Progenitor cell of endocrine pancreas (in vitro differentiated cells): Measurements from ENCODE around the gene SLC2A6. TPM values are rescaled to one million over a fixed set of nuclear protein-coding genes. Genes with fewer than 3 reads are reported as not detected.

Experiments used
- DNase-seq: peaks from one replicate; pipeline ENCODE4 v3.0.0; 2021; ENCODE audit warnings: low spot score; ENCODE audit not compliant: unreplicated experiment
- H3K27ac Mint-ChIP-seq: 2 replicates; pipeline ENCODE4 v1.8.0; 2021; ENCODE audit warnings: mild to moderate bottlenecking, moderate library complexity, mixed read lengths
- H3K27me3 Mint-ChIP-seq: 2 replicates; pipeline ENCODE4 v1.8.0; 2021; ENCODE audit warnings: mixed read lengths
- H3K36me3 Mint-ChIP-seq: 2 replicates; pipeline ENCODE4 v1.8.0; 2022; ENCODE audit warnings: mixed read lengths; ENCODE audit not compliant: insufficient read depth
- H3K4me1 Mint-ChIP-seq: 2 replicates; pipeline ENCODE4 v1.8.0; 2021; ENCODE audit warnings: low read depth, mixed read lengths
- H3K4me3 Mint-ChIP-seq: 2 replicates; pipeline ENCODE4 v1.8.0; 2021; ENCODE audit warnings: low read depth, mild to moderate bottlenecking, moderate library complexity, mixed read lengths
- H3K9me3 Mint-ChIP-seq: 2 replicates; pipeline ENCODE4 v1.8.0; 2021; ENCODE audit warnings: low read depth, mixed read lengths
- CTCF ChIP-seq: fragments of 200-600 bp; sonication (generic); IDR thresholded peaks from one replicate; pipeline ENCODE4 v1.5.0; 2021; ENCODE audit warnings: antibody characterized with exemption, mild to moderate bottlenecking; ENCODE audit not compliant: unreplicated experiment
- total RNA-seq: library from RNA; stranded (reverse); gene quantifications from 2 replicates; pipeline ENCODE4 v1.2.1, GENCODE V29; 2021

Gene SLC2A6
- total RNA-seq, 1 donor from 2014 or later: 4.7 TPM

GRCh38 chr9:133496861-133497842 lies 18.3 kb upstream of the SLC2A6 start:
- no peaks in the 10 kb centered on the region for H3K27me3 Mint-ChIP-seq
- TF ChIP-seq CTCF: no peak
- H3K4me3 Mint-ChIP-seq: no peak overlapping the region
- DNase-seq: no peak
- H3K27ac Mint-ChIP-seq: no peak overlapping the region
- H3K9me3 Mint-ChIP-seq: peaks cover 4% of the 10 kb centered on the region
- no peaks in the 10 kb centered on the region for H3K36me3 Mint-ChIP-seq
- no peaks in the 10 kb centered on the region for H3K4me1 Mint-ChIP-seq

- no peak for TF ChIP-seq CTCF
- Mint-ChIP-seq H3K4me1 (no peaks in the 10 kb centered on the region), H3K4me3 (no peak overlapping the region)
Measured at GRCh38 chr9:133495327-133496293, 16.7 kb upstream of the SLC2A6 start.

GRCh38 chr9:133494636-133495326 lies 15.9 kb upstream of the SLC2A6 start:
- Mint-ChIP-seq H3K9me3 (no peaks in the 10 kb centered on the region), H3K4me1 (no peaks in the 10 kb centered on the region), H3K27ac (no peak overlapping the region), H3K27me3 (peaks cover under 1% of the 10 kb centered on the region), H3K4me3 (no peak overlapping the region), H3K36me3 (no peaks in the 10 kb centered on the region)
- TF ChIP-seq CTCF: no peak
- no peak for DNase-seq

More at GRCh38 chr9:133495327-133496293, 16.7 kb upstream of the SLC2A6 start:
- no peak overlapping the region for H3K27ac Mint-ChIP-seq
- H3K36me3 Mint-ChIP-seq: no peaks in the 10 kb centered on the region
- no peaks in the 10 kb centered on the region for H3K27me3 Mint-ChIP-seq
- no peaks in the 10 kb centered on the region for H3K9me3 Mint-ChIP-seq
- no peak for DNase-seq

- no peaks in the 10 kb centered on the region for H3K9me3 Mint-ChIP-seq
- H3K4me3 Mint-ChIP-seq: no peak overlapping the region
- no peak for TF ChIP-seq CTCF
- H3K4me1 Mint-ChIP-seq: no peaks in the 10 kb centered on the region
- DNase-seq: no peak
- H3K27ac Mint-ChIP-seq: no peak overlapping the region
- H3K36me3 Mint-ChIP-seq: no peaks in the 10 kb centered on the region
- H3K27me3 Mint-ChIP-seq: peaks cover 6% of the 10 kb centered on the region
Measured at GRCh38 chr9:133493845-133494540, 15.1 kb upstream of the SLC2A6 start.
